ENCODE data around the gene ASCL5.

Gene ASCL5

DNA sequence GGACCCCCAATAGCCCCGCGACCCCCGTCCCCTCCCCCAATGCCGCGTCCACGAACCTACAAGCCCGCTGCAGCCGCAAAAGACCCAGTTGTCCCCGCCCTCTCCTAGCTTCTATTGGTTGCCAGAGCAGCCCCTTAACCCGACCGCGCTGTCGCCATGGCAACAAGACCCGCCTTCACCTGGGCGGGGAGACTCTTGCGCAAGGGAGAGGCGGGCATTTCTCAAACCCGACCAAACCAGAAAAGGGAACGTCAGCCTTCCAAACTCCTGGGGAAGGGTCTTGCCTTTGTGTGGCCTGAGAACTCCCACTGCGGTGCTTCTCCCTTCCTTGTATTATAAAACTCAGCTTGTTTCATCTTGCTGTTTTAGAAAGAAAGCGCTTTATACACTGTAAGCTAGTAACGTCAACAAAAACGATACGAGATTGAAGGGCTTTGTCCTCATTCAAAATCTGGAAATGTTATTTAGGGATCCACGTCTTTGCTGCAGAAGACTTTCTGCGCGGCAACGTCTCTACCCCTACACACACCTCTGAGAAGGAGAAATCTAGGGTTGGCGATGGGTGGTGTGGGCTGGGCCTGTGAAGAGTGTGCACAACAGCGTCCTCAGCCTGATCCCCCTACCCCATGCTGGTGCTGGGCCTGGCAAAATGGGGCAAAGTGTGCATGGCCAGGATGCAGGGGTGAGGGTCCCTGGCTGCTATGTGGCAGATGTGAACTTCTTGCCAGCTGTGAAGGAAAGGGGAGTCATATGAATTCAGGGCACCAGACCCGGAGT lies 27.6 kb upstream of the ASCL5 start, which contains the start of gene TMEM9:
Gene TMEM9 (minus strand): TSS at position 86 of the 777 bp plus-strand sequence. CDS start 551 bp downstream, outside the sequence.
- DNase-seq (ENCODE audit: insufficient read length, low spot score) (peak; percentile 96), FAIRE-seq (peak; percentile 26)

DNA sequence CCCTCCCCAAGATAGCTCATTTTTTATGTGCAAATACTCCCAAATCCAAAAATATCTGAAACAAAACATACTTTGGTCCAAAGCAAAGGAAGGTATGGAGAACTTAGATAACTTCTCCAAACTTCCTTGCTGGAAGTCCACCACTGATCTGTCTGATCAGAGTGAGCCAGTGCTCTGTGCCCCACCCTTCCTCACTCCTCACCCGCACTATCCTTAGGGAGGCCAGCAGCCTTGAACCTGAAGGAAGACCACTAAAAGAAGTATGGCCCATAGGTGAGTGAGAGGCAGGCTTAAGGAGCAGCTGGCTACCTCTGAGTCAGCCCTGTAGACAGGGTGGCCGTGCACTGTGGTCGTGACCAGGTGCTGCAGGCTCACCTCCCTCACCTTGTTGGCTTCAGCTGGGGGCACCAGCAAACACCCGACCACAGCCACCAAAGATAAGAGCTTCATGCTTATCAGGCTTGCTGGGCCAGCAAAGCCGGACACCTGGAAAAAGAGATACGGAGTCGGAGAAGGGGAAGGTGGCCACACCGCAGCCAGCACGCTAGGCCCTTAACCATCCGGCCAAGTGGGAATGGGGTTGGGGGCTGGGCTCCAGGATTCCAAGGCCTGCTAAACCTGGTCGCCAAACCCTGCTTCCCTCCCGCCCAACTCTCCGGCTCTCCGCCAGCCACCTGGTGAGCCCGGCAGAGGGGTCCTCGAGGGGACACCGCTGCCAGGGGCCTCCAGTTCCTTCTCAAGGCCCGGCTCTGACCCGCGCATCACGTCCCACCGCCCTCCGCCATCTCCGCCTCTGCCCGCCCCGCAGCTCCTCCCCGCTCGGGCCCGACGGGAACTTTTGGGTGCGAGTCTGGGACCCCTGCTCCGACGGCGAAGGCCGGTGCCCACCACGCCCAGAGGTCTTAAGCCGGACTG lies 26.7 kb upstream of the ASCL5 start:
- FAIRE-seq (no peak), DNase-seq (ENCODE audit: insufficient read length, low spot score) (peak; percentile 69)

- DNase-seq (ENCODE audit: insufficient read length, low spot score): peak; percentile 44
- FAIRE-seq: no peak
Measured at GRCh38 chr1:201149400-201149799, 22.4 kb upstream of the ASCL5 start.

DNA sequence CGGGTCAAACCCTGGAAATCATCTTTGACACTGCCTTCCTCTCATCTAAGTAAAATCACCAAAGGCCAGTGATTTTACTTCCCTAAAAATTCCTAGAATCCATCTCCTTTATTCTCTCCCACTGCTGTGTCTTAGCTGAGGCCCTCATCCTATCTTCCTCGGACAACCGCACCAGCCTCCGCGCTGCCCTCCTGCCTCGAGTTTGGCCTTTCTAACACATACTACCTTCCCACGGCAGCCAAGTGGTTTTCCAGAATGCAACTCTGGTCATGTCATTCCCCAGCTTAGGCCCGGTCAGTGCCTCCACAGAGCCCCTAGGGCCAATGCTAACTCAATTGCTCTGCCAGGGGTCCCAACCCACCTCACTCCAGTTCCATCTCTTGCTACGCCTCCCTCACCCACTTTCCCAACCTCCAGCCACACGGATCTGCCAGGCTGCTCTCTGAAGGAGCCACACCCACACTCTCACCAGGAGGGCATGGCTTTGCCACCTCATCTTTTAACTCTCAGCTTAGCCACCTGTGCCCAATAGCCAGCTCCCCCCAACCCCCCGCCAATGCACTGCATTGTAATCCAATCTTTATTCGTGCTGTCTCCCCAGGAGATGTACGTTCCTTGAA lies 20.5 kb upstream of the ASCL5 start:
- FAIRE-seq: no peak
- no peak for DNase-seq (ENCODE audit: insufficient read length, low spot score)

GRCh38 chr1:201146626-201147390 lies 19.8 kb upstream of the ASCL5 start:
- DNase-seq (ENCODE audit: insufficient read length, low spot score) (no peak), FAIRE-seq (no peak)

GRCh38 chr1:201145816-201146215 lies 18.8 kb upstream of the ASCL5 start:
- FAIRE-seq: no peak

DNA sequence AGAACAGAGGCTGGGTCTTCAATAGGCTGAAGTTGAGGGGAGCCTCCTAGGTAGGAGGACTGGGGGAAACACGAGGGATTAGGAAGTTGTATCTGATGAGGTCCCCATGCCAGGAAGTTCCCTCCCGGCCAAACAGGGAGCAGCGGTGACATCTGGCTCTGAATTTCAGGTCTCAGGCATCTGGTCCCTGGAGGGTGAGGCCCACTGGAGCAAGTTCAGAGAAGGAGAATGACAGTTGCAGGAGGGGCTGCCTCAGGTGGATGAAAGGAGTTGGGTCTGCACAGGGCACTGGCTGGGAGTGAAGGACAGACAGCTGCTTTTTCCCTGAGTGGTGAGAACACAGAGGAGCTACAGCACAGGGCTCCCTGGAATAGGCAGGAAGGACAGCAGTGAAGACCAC lies 18.1 kb upstream of the ASCL5 start:
- no peak for DNase-seq (ENCODE audit: insufficient read length, low spot score)
- FAIRE-seq: no peak

More at GRCh38 chr1:201145816-201146215, 18.8 kb upstream of the ASCL5 start:
- no peak for DNase-seq (ENCODE audit: insufficient read length, low spot score)

DNA sequence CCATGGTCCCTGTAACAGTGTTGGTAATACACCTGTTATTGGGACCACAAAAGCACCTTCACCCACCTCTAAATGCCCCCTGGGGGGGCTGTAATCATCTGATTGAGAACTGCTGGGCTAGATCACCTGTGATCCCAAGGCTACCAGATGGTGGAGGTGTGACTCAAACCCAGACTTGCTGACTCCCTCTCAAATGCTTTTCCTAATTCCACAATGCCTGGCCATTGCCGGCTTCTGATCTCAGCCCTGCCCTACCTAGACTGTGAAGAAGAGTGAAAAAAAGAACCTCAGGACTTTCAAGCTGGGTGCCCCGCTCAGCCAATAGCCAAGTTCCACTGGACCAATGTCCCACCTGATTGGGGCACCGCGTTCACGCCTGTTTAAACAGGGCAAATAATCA lies 17.7 kb upstream of the ASCL5 start:
- DNase-seq (ENCODE audit: insufficient read length, low spot score): no peak
- no peak for FAIRE-seq

DNA sequence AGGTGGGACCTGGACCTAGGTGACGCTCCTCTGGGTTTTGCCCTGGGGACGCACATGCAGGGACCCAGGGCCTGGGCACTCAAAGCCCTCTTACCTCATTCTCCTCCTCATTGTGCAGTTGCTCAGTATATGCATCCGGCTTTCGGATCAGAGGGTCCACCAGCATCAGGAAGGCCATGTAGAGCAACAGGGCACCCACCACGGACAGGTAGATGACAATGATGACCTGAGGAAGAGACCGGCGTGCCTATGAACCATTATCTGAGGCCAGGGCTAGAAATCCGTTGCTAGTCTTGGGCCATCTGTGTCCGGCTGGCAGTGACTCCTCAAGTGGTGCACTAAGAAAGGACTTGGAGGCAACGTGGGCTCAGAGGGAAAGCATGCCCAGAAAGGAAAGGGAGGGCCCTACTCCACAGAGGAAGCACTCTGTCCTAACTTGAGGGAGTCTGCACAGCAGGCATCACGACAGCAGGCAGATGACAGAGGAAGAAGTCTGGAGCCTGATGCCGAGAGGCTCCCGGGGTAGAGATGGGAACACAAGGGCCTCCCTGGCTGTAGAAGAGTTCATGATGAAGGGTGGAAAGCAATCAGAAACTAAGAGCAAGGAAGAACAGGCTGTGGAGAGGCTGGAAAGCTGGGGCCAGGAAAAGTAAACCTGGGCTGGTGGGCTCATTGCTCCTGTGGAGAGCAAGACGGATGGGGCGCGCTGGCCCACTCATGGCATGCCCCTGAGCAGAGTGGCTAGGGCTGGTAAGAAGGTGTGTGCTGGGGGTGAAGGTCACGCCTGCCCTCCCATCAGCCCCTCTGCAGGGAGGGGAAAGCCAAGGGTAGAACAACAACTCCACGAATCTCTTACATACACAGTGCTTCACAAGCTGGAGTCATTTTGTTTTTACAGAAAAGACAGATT lies 17.0 kb upstream of the ASCL5 start:
- FAIRE-seq: no peak
- no peak for DNase-seq (ENCODE audit: insufficient read length, low spot score)

GRCh38 chr1:201142849-201143725 lies 16.1 kb upstream of the ASCL5 start:
- DNase-seq (ENCODE audit: insufficient read length, low spot score): no peak
- no peak for FAIRE-seq

GRCh38 chr1:201142011-201142848 lies 15.2 kb upstream of the ASCL5 start:
- DNase-seq (ENCODE audit: insufficient read length, low spot score): no peak
- no peak for FAIRE-seq

DNA sequence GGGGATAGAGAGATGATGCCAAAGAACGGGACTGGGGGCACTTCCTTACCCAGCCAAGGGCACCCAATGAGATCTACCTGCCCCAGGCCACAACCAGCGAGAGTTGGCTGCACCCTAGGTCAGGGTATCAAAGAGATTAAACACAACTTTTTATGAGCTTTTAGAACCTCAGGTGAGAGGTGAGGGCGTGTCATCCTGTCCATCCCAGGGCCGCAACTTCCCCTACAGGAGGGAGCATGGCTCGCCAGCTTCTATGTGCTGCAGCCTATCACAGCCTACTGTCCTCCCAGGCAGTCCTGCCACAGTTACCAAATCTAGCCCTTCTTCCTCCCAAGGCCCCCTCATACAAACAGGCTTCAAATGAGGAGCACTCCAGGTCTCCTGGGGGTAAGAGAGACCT lies 14.4 kb upstream of the ASCL5 start:
- DNase-seq (ENCODE audit: insufficient read length, low spot score): no peak
- FAIRE-seq: no peak

GRCh38 chr1:201140941-201141260 lies 13.9 kb upstream of the ASCL5 start:
- no peak for FAIRE-seq
- DNase-seq (ENCODE audit: insufficient read length, low spot score): no peak

GRCh38 chr1:201140235-201140940 lies 13.4 kb upstream of the ASCL5 start:
- no peak for FAIRE-seq
- DNase-seq (ENCODE audit: insufficient read length, low spot score): no peak

DNA sequence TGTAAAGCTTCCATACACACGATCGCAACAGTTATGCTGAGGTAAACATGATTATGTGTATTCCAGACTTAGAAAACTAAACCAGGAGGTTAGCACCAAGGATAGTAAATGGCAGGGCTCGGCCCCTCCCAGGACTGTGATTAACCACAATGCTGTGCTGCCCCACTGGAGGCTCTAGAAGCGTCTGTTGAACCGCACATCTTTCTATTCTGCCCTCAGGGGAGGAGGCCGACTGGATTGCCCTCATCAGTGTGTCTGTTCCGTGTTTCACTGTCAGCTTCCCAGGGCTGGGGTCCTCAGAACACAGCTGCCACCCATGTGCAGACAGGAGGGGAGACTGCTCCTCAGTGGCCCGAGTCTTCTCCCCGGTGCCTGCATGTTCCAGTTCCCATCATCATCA lies 12.8 kb upstream of the ASCL5 start:
- FAIRE-seq: no peak
- DNase-seq (ENCODE audit: insufficient read length, low spot score): no peak

GRCh38 chr1:201139306-201139705 lies 12.3 kb upstream of the ASCL5 start:
- no peak for FAIRE-seq
- no peak for DNase-seq (ENCODE audit: insufficient read length, low spot score)

DNA sequence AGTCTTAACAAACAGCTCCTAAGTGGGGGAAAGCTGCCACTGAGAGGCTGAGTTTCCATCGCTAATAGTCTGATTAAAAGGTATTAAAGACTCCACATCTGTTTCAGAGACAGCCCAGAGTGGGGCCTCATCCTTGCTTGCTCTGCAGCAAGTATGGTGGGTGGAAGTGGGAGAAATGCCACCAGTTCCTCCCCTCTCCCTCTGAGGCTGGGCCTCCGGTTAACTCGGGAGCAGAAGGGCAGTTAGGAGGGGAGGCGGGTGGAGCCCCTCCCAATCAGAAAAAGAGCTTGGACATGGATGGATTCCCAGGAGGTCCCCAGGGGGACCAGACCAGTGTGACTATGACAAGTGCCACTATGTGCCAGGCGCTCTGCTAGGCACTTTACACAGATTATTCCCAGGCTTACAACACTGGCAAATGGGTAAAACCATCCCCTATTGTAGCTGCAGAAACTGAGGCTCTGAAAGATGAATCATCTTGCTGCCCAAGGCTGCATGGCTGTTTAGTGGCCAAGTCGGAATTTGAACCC lies 11.4 kb upstream of the ASCL5 start:
- no peak for DNase-seq (ENCODE audit: insufficient read length, low spot score)
- no peak for FAIRE-seq
